NB4 (cell line): ENCODE measurements around the gene ADAM23.

ENCODE experiments used
- CTCF ChIP-seq: IDR thresholded peaks from one replicate; pipeline ENCODE4 v1.5.1; 2012; ENCODE audit warnings: low read depth, low read length
- MYC ChIP-seq: IDR thresholded peaks from 2 replicates; pipeline ENCODE4 v1.6.1; 2011; ENCODE audit warnings: low read depth, low read length
- POLR2A ChIP-seq: IDR thresholded peaks from 2 replicates; pipeline ENCODE4 v1.6.1; 2011; ENCODE audit warnings: mild to moderate bottlenecking; ENCODE audit not compliant: insufficient read length; ENCODE audit errors: extremely low read depth

GRCh38 chr2:206561962-206562361 is 118.6 kb downstream of the ADAM23 start:
- no peak for TF ChIP-seq CTCF
- no peak for TF ChIP-seq POLR2A
- TF ChIP-seq MYC, result no peak
